OCI-LY7 (cell line): ENCODE results near the gene UBE2H. TPM values are rescaled to one million over a fixed set of nuclear protein-coding genes. Genes with fewer than 3 reads are reported as not detected.

Experiments
- BruUV-seq: library from RNA; stranded (reverse); fragments of 400-500 nt; replicated peaks from 2 replicates; lab custom pipeline; 2021; lab: Mats Ljungman, UMichigan
- CTCF ChIA-PET: fragments of 300-600 bp; sonication (Branson Sonifier 250); formaldehyde crosslinking; loops from one replicate; lab custom pipeline; 2022; ENCODE audit warnings: antibody characterized with exemption; ENCODE audit not compliant: unreplicated experiment; lab: Charles Lee
- POLR2A ChIA-PET: fragments of 300-600 bp; sonication (Branson Sonifier 250); formaldehyde crosslinking; loops from one replicate; lab custom pipeline; 2022; ENCODE audit warnings: antibody characterized with exemption; lab: Charles Lee
- DNase-seq: peaks from one replicate; pipeline ENCODE4 v3.0.0-alpha.2; 2015; ENCODE audit warnings: low spot score
- H2AFZ ChIP-seq: fragments of 200-600 bp; sonication (generic), shearing (Covaris generic); 2 replicates; pipeline ENCODE4 v1.6.1; 2014; ENCODE audit warnings: mild to moderate bottlenecking, antibody characterized with exemption, low read length, moderate library complexity
- H3K27ac ChIP-seq: fragments of 200-600 bp; sonication (generic); 2 replicates; pipeline ENCODE4 v1.5.1; 2014; ENCODE audit warnings: mixed run types, low read depth, mild to moderate bottlenecking, moderate library complexity, low read length, inconsistent platforms; ENCODE audit not compliant: poor library complexity, severe bottlenecking
- H3K36me3 ChIP-seq: fragments of 200-600 bp; sonication (generic); 2 replicates; pipeline ENCODE4 v1.6.1; 2014; ENCODE audit warnings: mild to moderate bottlenecking, antibody characterized with exemption, low read length, moderate library complexity, mixed read lengths; ENCODE audit not compliant: insufficient read depth
- H3K4me1 ChIP-seq: fragments of 200-600 bp; sonication (generic); 2 replicates; pipeline ENCODE4 v1.5.1; 2014; ENCODE audit warnings: mild to moderate bottlenecking, low read length; ENCODE audit not compliant: insufficient read depth, poor library complexity, severe bottlenecking
- H3K4me2 ChIP-seq: fragments of 200-600 bp; sonication (generic); 2 replicates; pipeline ENCODE4 v1.6.1; 2014; ENCODE audit warnings: mild to moderate bottlenecking, low read length
- H3K4me3 ChIP-seq: fragments of 200-600 bp; sonication (generic); 2 replicates; pipeline ENCODE4 v1.5.1; 2014; ENCODE audit warnings: mild to moderate bottlenecking, low read depth, low read length; ENCODE audit not compliant: poor library complexity, severe bottlenecking
- H3K79me2 ChIP-seq: fragments of 200-600 bp; sonication (generic); 2 replicates; pipeline ENCODE4 v1.6.1; 2016; ENCODE audit warnings: low read depth, mild to moderate bottlenecking, low read length, moderate library complexity, mixed read lengths; ENCODE audit not compliant: insufficient read depth
- H3K9me2 ChIP-seq: fragments of 200-600 bp; sonication (generic); 2 replicates; pipeline ENCODE4 v1.6.1; 2016; ENCODE audit warnings: mild to moderate bottlenecking, low read length, mixed read lengths; ENCODE audit not compliant: insufficient read depth
- H3K9me3 ChIP-seq: fragments of 200-600 bp; sonication (generic); 2 replicates; pipeline ENCODE4 v1.6.1; 2014; ENCODE audit warnings: mild to moderate bottlenecking, mixed run types, low read length, mixed read lengths
- H4K20me1 ChIP-seq: fragments of 200-600 bp; sonication (generic); 2 replicates; pipeline ENCODE4 v1.6.1; 2014; ENCODE audit warnings: mild to moderate bottlenecking, antibody characterized with exemption, low read length, moderate library complexity, mixed read lengths; ENCODE audit not compliant: insufficient read depth
- EZH2phosphoT487 ChIP-seq: fragments of 200-600 bp; sonication (generic); IDR thresholded peaks from 2 replicates; pipeline ENCODE4 v1.6.1; 2018; ENCODE audit warnings: low read depth, borderline replicate concordance, mild to moderate bottlenecking, mixed run types, antibody characterized with exemption, low read length, moderate library complexity, mixed read lengths
- intact Hi-C: fragments of 100-400 bp; cut with micrococcal nuclease; formaldehyde crosslinking; loops from one replicate; pipeline ENCODE4 v1.10.0; 2022; ENCODE audit not compliant: unreplicated experiment
- total RNA-seq, 2 experiments: library from RNA; depleted of rRNA in 1 of 2; stranded (reverse); fragments of >200 nt in 1 of 2; shearing (Covaris generic) in 1 of 2; gene quantifications; 2 replicates each; pipeline ENCODE4 v1.2.3, GENCODE V29; 2014 to 2022
- TF ChIP-seq, protein P1 (sequence below): fragments of 200-600 bp; sonication (generic); conservative IDR thresholded peaks from 2 replicates; pipeline ENCODE4 v1.5.1; 2014; ENCODE audit warnings: mild to moderate bottlenecking, antibody characterized with exemption, low read length, moderate library complexity, mixed read lengths

The UBE2H gene
- total RNA-seq, 2 experiments from 2014 or later, result 12.7 to 35.3 TPM

- no peak for TF ChIP-seq EZH2phosphoT487
- TF ChIP-seq, protein P1, sequence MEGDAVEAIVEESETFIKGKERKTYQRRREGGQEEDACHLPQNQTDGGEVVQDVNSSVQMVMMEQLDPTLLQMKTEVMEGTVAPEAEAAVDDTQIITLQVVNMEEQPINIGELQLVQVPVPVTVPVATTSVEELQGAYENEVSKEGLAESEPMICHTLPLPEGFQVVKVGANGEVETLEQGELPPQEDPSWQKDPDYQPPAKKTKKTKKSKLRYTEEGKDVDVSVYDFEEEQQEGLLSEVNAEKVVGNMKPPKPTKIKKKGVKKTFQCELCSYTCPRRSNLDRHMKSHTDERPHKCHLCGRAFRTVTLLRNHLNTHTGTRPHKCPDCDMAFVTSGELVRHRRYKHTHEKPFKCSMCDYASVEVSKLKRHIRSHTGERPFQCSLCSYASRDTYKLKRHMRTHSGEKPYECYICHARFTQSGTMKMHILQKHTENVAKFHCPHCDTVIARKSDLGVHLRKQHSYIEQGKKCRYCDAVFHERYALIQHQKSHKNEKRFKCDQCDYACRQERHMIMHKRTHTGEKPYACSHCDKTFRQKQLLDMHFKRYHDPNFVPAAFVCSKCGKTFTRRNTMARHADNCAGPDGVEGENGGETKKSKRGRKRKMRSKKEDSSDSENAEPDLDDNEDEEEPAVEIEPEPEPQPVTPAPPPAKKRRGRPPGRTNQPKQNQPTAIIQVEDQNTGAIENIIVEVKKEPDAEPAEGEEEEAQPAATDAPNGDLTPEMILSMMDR, result no peak
- intact Hi-C loops, result no loop called here
- H3K36me3 ChIP-seq, result no peaks in the 10 kb centered on the region
- no peaks in the 10 kb centered on the region for H3K9me3 ChIP-seq
- H3K4me3 ChIP-seq, result no peak overlapping the region
- no peaks in the 10 kb centered on the region for H4K20me1 ChIP-seq
- CTCF ChIA-PET, result no interaction called here
- peak overlapping the region; percentile 37; the same call in 1 of the 2 replicates for H3K4me2 ChIP-seq
- DNase-seq, result no peak
- BruUV-seq, result no TSS peak
- H2AFZ ChIP-seq, result no peak overlapping the region
- peaks cover 22% of the 10 kb centered on the region for H3K4me1 ChIP-seq
- H3K79me2 ChIP-seq, result no peaks in the 10 kb centered on the region
- H3K9me2 ChIP-seq, result no peaks in the 10 kb centered on the region
- POLR2A ChIA-PET, result interaction anchor here (1.1 to 1.5 kb wide), 2 partner anchors 9 to 12 kb away, joined by 3 to 8 read pairs; no protein-coding TSS in a partner anchor
- H3K27ac ChIP-seq, result no peak overlapping the region
Observed at GRCh38 chr7:129843365-129843898, 109.3 kb downstream of the UBE2H start.

DNA sequence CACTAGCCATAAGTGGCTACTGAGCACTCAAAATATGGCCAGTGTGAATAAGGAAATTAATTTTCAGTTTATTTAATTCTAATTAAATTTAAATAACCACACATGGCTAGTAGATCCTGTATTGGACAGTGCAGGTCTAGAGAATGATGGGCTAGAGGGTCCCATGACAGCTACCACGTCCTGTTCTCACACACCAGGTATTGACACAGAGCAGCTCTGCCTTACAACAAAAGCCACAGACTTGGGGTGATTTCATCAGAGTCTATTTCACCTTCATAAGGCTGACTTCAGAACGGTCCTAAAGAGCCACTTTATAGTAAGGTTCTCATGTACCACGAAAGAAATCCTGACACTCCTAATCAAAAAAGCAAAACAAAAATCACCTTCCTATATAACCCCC, 111.3 kb downstream of the UBE2H start:
- H4K20me1 ChIP-seq, result no peaks in the 10 kb centered on the region; the same call in 1 of the 2 replicates
- H3K4me2 ChIP-seq, result no peak overlapping the region
- BruUV-seq, result no TSS peak
- no peak overlapping the region for H3K4me3 ChIP-seq
- no peaks in the 10 kb centered on the region for H3K36me3 ChIP-seq
- no peaks in the 10 kb centered on the region for H3K9me2 ChIP-seq
- intact Hi-C loops, result no loop called here
- ChIA-PET POLR2A (interaction anchor here (0.6 kb wide), 1 partner anchor 272 kb away, joined by 3 read pairs; no protein-coding TSS in a partner anchor), CTCF (interaction anchor here (0.8 kb wide), 1 partner anchor 246 kb away, joined by 4 read pairs; no protein-coding TSS in a partner anchor)
- H3K79me2 ChIP-seq, result no peaks in the 10 kb centered on the region
- TF ChIP-seq EZH2phosphoT487, result no peak
- TF ChIP-seq, protein P1, result no peak
- no peak overlapping the region for H2AFZ ChIP-seq
- DNase-seq, result no peak
- no peak overlapping the region for H3K27ac ChIP-seq
- H3K9me3 ChIP-seq, result no peaks in the 10 kb centered on the region
- H3K4me1 ChIP-seq, result peaks cover 22% of the 10 kb centered on the region

- Histone ChIP-seq H3K4me2 (no peak overlapping the region), H3K4me1 (peaks cover 22% of the 10 kb centered on the region), H3K27ac (no peak overlapping the region), H3K36me3 (no peaks in the 10 kb centered on the region), H4K20me1 (no peaks in the 10 kb centered on the region; the same call in 1 of the 2 replicates), H3K9me3 (no peaks in the 10 kb centered on the region), H3K4me3 (no peak overlapping the region), H2AFZ (no peak overlapping the region), H3K79me2 (no peaks in the 10 kb centered on the region), H3K9me2 (no peaks in the 10 kb centered on the region)
- intact Hi-C loops, result no loop called here
- TF ChIP-seq EZH2phosphoT487, result no peak
- TF ChIP-seq, protein P1, result no peak
- BruUV-seq, result no TSS peak
- ChIA-PET CTCF (no interaction called here), POLR2A (interaction anchor here (0.6 kb wide), 1 partner anchor 282 kb away, joined by 4 read pairs; no protein-coding TSS in a partner anchor)
- DNase-seq, result no peak
Observed at GRCh38 chr7:129840757-129841156, 112.0 kb downstream of the UBE2H start.
